ENCODE measurements around the gene RUNX1. TPM values are rescaled to one million over a fixed set of nuclear protein-coding genes. Genes with fewer than 3 reads are reported as not detected.

Gene RUNX1
- total RNA-seq, 2 experiments from 2014 or later, result 36.5 to 37.2 TPM

DNA sequence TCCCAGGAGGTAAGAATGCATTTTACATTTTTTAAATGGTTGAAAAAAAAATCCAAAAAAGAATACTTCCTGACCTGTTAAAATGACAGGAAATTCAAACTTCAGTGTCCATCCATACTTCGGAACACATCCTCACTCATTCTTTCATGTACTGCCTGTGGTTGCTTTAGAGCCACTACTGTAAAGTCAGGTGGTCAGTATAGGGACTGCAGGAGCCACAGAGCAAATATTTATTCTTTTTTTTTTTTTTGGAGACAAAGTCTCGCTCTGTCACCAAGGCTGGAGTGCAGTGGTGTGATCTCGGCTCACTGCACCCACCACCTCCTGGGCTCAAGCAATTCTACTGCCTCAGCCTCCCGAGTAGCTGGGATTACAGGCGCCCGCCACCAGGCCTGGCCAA is 255.6 kb downstream of the RUNX1 start:
- ChIA-PET POLR2A (no interaction called here), CTCF (no interaction called here)

DNA sequence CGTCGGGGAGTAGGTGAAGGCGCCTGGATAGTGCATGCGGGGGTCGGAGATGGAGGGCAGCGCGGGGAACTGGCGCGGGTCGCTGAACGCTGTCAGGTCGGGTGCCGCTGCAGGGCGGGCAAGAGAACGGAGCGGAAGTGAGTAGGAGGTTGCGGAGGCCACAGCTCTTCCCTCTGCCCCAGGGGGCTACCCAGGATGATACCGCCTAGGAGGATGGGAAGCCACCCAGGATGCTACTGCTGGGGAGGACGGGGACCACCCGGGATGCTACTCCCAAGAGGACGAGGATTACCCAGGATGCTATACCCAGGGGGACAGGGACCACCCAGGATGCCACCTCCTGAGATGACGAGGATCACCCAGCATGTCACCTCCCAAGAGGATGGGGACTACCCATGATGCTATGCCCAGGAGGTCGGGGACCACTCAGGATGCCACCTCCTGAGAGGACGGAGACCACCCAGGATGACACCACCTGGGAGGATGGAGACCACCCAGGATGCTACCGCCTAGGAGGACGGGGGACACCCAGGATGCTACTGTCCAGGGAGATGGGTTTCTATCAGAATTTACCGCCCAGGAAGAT is 256.5 kb downstream of the RUNX1 start:
- POLR2A ChIA-PET, result no interaction called here
- CTCF ChIA-PET, result no interaction called here

DNA sequence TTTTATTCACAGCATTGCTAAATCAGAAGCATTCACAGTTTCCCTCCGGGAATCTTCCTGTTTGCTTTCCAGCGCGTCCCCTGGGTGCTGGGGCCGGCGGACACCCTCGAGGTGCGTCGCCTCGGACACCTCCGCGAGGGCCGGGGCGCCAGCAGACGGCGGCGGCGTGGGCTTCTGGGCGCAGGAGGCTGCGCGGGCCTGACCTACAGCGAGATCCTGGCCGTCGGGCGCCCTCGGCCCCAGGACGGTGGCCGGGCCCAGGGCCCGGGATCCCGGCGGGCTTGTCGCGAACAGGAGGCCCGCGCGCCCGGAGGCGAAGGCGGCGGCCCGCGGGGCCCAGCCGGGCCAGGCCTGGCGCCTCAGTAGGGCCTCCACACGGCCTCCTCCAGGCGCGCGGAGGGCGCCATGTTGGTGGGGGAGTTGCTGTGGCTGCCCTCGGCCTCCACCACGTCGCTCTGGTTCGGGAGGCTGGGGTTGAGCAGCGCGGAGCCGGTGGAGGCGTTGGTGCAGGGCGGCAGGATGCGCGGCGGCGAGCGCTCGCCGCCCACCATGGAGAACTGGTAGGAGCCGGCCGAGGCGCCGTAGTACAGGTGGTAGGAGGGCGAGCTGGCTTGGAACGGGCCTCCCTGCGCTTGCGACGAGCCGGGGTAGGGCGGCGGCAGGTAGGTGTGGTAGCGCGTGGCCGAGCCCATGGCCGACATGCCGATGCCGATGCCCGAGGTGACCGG is 257.2 kb downstream of the RUNX1 start:
- CTCF ChIA-PET, result no interaction called here
- POLR2A ChIA-PET, result no interaction called here

DNA sequence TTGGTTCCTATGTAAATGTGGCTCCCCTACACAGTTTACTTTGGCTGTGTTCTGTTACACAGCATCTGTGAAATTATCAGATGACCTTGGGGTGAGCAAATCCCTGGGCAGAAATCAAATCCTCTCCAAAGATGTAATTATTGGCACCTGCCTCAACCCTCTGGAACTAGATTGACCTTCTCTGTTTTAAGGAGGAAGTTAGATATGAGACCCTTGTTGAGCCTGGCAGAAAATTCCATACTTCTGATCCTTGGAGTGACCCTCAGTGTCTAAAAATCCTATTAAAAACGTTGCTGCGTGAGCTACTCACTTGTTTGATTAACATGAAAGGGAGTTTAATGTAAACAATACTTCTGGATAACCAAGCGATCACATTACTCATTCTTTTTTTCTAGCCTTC is 258.3 kb downstream of the RUNX1 start:
- ChIA-PET CTCF (no interaction called here), POLR2A (no interaction called here)

DNA sequence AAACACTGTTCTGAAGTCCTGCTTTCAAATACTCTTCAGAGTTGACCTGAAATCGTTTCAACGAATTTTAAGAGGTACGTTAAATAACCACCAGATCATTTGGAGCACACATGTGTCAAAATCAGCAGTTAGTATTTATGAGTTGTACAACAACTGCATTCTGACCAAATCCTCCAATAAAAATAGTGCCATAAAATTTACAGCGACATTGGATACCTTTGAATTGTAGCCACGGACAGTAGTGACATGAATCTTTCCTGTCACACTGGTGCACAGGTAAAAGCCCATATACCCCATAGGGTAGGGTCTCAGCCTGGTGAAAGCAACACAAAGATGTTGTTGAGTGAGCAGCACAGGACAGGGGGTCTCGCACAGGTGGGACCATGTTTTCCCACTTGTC is 258.8 kb downstream of the RUNX1 start:
- ChIA-PET CTCF (no interaction called here), POLR2A (no interaction called here)

DNA sequence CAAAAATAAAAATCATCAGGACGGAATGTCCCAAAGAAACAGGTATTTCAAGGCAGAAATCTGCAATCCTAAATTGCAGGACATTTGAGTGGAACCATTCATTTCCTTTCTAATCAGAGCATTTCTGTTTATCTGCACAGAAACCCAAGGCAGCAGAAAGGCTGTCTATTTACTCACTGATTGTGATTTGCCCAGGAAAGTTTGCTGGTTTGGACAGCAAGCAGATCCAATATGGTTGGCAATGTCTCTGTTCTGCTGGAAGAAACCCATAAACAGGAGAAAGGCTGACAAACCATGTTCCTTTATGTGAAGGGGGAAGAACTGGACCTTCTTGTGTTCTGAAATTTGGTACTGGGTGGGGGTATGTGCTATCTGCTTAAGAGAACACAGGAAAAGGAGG is 260.2 kb downstream of the RUNX1 start:
- ChIA-PET POLR2A (no interaction called here), CTCF (no interaction called here)

DNA sequence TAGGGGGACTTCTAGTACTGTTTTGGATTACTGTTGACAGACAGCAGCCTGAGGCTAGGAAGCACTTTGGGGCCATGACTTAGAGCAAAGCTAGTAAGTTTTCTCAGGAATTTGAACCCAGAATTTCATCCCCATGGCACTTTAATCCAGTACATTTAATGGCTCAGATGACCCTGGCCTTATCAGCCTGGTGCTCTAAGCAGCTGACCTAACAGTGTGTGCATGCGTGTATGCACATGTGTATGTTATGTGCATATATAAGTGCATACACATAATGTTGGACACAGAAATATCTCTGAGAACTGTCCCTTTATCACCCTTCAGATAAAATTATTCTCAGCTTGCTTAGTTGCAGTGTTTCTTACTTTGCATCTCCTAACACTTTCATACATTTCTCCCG is 265.3 kb downstream of the RUNX1 start:
- CTCF ChIA-PET, result no interaction called here

DNA sequence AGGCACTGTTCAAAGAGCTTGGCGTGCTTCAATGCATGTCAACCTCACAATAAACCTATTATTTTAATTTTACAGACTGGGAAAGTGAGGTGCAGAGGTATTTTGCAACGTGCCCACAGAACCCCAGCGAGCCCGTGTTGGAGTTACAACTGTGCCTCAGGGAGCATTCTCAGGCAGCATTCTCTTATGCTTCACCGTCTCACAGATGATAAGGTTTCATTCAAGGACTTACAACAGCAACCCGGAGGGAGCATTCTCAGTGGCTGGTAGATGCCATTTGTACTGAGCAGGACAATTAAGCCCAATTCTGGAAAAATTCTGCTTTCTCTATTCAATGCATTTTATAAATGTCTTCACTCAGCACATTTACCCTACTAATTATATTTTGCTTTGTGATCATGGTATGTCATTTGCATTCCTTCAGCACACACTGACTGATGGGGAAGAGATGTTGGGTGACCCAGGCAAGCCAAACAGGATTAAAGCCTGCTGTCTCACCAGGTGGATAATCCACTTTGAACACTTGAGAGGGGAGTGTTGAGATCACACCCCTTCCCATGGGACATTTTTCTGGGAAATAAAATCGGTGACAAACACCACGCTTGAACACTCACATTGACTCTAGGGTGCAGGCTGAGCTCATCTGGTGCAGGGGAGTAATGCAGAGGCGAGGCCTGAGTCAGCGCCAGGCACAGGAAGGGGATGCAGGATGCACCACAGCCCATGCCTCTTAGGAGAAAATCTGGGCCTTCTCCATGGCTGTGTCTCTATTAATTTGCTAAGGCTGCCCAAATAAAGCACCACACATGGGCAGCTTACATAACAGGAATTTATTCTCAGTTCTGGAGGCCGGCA is 266.4 kb downstream of the RUNX1 start:
- ChIA-PET POLR2A (no interaction called here), CTCF (no interaction called here)

More for the DNA sequence above, 265.3 kb downstream of the RUNX1 start:
- POLR2A ChIA-PET, result no interaction called here

DNA sequence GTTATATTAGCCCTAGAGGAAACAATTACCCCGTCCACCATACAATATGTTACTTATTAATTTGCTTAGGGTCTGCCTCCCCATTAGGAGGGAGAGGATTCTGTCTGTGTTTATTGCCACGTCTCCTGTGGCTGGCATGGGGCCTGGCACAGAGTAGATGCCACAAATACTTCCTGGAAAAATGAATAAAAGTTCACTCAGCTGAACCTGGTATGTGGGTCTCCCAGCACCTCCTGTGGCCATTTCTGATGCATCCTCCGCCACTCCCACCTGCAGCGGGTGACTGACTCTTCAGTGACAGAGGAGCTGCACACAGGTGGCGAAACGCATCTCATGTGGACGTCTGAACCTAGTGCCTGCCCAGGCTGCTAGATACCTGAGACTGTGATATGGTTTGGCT is 267.6 kb downstream of the RUNX1 start:
- CTCF ChIA-PET, result no interaction called here
- POLR2A ChIA-PET, result no interaction called here

DNA sequence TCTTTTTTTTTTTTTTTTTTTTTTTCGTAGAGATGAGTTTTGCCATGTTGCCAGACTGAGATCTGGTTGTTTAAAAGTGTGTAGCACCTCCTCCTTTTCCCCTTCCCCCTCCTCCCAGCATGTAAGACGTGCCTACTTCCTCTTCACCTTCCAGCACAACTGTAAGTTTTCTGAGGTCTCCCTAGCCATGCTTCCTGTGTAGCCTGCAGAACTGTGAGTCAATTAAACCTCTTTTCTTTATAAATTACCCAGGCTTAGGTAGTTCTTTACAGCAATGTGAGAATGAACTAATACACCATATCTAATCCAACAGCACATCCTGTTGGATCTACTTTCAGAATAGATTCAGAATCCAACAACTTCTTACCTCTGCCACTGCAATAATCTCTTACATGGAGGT is 269.2 kb downstream of the RUNX1 start:
- ChIA-PET CTCF (interaction anchor here (0.6 kb wide), 1 partner anchor 156 kb away, joined by 3 read pairs; no protein-coding TSS in a partner anchor), POLR2A (no interaction called here)

DNA sequence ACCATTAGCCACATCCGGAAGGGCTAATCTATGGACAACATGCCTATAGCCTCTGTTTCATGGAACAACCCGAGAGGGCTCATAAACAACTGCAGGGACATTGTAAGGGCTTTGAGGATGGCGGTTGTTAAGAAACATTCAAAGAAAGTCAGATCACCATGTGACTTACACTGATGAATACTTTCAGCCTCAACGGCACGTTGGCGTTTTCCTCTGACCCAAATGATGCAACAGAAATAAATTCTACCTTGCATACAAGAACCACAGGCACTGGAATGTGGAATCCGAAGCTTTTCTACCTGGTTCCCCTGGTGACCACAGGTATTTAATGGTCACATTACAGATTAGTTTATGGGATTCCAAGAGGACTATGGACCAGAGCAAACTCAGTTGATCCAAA is 273.3 kb downstream of the RUNX1 start:
- CTCF ChIA-PET, result no interaction called here

DNA sequence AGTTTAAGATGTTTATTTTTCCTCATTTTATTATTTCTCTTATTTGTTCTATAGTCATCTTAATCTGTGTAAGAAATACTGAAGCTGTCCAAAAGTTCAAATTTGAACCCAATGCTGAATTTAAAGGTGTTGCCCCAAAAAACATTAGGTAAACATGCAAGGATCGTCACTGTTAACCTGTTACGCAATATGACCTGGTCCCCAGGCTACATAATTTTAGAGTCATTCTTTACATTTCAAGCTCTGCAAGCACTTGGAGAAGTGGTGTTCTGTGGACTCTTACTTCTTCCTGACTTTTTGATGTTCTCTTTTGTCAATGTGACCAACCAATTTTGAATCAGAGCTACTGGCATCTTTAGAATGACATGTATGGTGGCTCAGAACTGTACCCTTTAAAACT is 274.4 kb downstream of the RUNX1 start:
- ChIA-PET CTCF (interaction anchor here (1.1 kb wide), 1 partner anchor 29 kb away, joined by 3 read pairs; no protein-coding TSS in a partner anchor), POLR2A (no interaction called here)

More for the DNA sequence above, 273.3 kb downstream of the RUNX1 start:
- POLR2A ChIA-PET, result no interaction called here

DNA sequence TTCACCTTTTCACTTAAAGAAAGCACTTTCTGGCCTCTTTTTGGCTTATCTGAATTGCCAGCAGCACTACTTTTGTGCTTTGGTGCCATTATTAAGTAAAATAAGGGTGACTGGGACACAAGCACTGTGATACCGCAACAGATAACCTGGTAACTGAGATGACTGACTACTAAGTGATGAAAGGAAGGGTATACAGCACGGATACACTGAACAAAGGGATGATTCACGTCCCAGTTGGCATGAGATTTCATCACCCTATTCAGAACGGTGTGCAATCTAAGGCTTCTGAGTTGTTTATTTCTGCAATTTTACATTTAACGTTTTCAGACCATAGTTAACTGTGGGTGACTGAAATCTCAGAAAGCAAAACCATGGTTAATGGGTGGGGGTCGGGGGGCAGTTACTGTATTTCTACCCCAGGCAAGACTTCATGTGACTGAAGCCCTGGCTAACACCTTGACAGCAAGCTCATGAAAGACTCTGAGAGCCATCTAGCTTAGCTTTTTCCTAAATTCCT is 277.5 kb downstream of the RUNX1 start:
- ChIA-PET POLR2A (no interaction called here), CTCF (interaction anchor here (1.0 kb wide), 1 partner anchor 25 kb away, joined by 4 read pairs; no protein-coding TSS in a partner anchor)

DNA sequence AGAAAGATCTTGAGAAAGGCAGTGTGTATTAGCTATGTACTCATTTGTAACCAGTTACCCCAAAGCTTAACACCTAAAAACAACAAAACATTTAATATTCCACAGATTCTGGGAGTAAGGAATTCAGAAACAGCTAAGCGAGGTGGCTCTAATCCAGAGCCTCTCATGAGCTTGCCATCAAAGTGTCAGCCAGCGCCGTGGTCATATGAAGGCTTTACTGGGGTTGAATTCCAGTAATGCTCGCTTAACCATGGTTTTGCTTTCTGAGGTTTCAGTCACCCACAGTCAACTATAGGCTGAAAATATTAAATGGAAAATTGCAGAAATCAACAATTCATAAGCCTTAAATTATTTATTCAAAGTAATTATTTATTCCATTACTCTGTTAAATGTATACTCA is 278.5 kb downstream of the RUNX1 start:
- POLR2A ChIA-PET, result no interaction called here
- CTCF ChIA-PET, result no interaction called here

DNA sequence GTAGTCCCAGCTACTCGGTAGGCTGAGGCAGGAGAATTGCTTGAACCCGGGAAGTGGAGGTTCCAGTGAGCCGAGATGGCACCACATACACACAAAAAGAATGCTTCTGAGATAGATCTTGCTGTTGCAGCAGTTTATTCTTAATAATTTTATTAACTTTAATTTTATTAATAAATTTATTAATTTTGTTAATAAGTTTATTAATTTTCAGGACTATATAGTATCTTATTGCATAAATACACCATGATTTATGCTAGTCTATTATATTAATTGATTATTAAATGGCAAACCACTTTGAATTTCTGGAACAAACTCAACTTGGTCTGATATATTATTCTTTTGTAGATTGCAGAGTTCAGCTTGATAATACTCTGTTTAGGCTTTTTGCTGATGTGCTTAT is 280.8 kb downstream of the RUNX1 start:
- ChIA-PET POLR2A (no interaction called here), CTCF (no interaction called here)

DNA sequence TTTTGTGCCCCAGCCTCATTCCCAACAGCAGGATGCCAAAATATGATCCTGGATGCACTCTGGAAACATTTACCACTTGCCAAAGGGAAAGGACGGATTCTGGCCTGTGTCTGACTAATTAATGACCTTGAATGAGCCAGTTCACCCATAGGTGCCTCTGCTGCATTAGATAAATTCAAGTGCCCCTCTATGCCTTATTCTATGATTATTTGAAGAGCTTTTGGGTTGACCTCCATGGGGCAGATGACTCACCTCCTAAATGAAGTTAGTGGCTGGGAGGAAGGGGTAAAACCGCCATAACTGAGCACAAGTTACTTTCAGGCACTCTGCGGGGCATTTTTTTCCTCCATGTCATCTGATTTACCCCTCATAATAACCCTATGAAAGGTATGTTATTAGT is 282.2 kb downstream of the RUNX1 start:
- ChIA-PET CTCF (no interaction called here), POLR2A (no interaction called here)

DNA sequence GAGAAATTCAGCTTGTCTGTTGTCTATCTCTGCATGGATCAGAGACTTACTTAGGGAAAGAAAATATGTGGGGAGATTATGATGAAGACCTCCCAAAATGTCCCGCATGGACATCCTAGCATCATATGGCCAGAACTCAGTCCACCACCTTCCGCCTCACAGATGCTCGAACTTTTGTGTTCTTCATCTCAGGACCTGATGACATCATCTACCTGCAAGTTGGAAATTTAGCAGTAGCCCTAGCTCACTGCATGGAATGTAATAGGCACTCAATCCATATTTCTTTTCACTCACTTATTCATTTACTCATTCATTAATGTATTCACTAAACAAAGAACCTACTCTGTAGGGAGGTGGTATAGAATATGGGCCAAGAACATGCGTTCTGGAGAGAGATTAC is 283.5 kb downstream of the RUNX1 start:
- ChIA-PET POLR2A (no interaction called here), CTCF (interaction anchor here (1.1 kb wide), 1 partner anchor 20 kb away, joined by 4 read pairs; no protein-coding TSS in a partner anchor)

DNA sequence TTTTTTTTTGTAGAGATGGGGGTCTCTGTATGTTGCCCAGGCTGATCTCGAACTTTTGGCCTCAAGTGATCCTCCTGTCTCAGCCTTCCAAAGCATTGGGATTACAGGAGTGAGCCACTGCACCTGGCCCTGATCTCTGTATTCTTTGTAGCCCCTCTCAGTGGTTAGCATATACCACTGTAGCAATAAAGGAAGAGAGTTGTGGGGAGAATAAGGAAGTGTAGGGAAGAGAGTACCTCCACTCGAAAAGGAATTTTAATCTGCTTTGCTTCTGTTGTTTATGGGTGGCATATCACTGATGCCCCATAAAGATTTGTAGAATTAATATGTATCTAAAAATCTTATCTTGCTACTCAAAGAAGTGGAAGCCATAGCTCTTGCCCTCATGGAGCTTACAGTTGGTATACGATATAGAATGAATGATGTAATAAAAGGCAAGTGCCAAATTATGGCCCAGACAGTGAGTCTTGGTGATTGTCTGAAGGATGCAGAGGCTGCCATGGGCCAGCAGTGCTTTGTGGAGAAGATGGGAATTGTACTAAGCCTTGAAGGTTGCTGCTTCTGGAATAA is 284.3 kb downstream of the RUNX1 start:
- POLR2A ChIA-PET, result no interaction called here
- CTCF ChIA-PET, result interaction anchor here (0.7 to 1.1 kb wide), 2 partner anchors 10 to 19 kb away, joined by 4 read pairs; no protein-coding TSS in a partner anchor

DNA sequence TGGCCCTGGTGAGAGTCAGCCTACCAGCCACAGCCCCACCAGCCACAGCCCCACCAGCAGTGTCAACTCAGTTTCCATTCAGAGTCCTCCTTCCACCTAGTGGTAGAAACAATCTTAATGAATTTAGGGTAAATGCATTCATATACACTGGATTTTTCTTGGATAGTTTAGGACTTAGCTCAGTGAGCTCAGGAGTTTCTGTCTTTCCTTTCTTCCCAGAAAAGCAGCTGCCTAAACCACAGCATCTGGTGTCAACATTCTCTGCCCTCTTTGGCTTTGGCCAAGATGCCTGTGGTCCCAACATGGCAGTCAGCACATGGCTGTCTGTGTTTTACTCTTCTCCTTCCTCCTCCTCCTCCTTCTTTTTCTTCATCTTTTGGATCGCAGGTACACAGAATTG is 286.3 kb downstream of the RUNX1 start:
- CTCF ChIA-PET, result no interaction called here
- POLR2A ChIA-PET, result no interaction called here

DNA sequence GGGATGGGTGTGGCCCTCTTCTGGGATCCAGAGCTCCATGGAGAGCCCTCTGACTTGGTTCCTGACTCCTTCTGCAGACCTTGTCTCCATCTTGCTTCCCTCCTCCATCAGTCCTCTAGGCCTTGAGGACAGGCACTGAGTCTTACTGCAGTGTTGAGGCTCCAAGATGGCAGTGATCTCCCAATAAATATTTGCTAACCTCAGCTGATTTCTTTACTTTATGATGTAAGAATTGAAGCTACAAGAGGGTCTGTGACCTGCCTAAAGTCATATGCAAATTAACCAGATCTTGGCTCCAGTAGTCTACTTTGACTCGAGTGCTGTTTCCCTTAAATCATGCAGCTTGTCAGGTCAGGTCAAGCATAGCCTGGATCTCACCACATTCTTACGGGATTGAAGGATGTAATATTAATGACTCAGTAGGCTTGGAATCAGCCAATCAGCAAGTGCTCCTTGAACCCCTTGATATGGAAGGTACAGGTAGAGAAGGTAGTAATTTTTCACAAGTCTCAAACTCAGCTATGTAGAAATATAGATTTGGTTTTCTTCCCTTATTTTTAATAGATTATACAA is 287.3 kb downstream of the RUNX1 start:
- POLR2A ChIA-PET, result no interaction called here
- CTCF ChIA-PET, result interaction anchor here (1.5 kb wide), 1 partner anchor 16 kb away, joined by 4 read pairs; no protein-coding TSS in a partner anchor
